Measurements from ENCODE around the gene R3HDM4. TPM values are rescaled to one million over a fixed set of nuclear protein-coding genes. Genes with fewer than 3 reads are reported as not detected.

The R3HDM4 gene
- total and polyA plus RNA-seq, 4 donors: 20.9 to 72.2 (median 47.6) TPM

DNA sequence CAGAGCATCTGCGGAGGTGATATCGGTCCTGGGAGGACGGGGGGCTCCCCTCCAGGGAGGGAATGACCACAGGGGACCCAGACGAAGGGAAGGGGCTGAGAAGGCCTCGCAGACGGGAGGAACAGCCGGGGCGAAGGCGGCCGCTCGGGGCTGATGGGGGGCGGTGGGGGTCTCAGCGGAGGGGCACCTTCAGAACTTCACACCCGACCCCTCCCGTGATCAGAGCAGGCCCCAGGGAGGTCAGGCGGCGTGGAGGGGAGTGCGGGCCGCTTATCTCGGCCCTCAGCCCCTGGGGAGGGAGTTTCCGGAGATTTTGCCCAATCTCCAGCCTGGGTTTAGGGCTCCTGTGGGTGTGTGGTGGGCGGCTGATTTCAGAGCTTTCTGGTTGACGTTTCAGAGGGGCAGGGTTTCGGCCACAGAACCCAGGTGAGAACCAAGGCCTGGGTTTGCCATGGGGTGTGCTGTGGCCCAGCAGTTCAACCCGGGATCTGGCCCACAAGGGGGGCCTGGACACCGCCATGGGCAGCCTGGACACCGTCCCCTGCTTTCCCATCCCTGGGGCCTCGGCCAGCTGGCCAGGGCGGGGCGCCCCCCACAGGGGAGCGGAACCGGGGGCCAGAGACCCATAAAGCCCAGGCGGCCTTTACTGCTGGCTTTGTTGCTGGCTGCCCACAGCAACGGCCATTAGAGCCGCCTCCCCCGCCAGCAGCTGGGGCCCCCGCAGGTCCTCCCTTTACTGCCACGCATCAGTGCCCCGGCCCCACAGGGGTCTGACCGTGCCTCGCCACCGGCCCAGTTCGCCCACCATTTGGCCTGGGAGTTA is 41.9 kb upstream of the R3HDM4 start:
- H3K4me1 ChIP-seq (ENCODE audit: control insufficient read depth, insufficient read depth, low read length): peaks cover 56% of the 10 kb centered on the region
- H3K27ac ChIP-seq (ENCODE audit: low read depth, low read length): no peak overlapping the region
- no peaks in the 10 kb centered on the region for H3K27me3 ChIP-seq (ENCODE audit: control insufficient read depth, insufficient read depth, low read length)
- H3K36me3 ChIP-seq (ENCODE audit: control insufficient read depth, insufficient read depth, low read length): peaks cover 38% of the 10 kb centered on the region
- no peak overlapping the region for H3K4me3 ChIP-seq (ENCODE audit: low read depth, low read length)
- no peak for DNase-seq (ENCODE audit: low read depth in 4 of 6, low spot score in 6 of 6)
- WGBS (ENCODE audit: insufficient coverage): 57% methylated on average over 40 of the region's 43 CpGs
- H3K9me3 ChIP-seq (ENCODE audit: control insufficient read depth, insufficient read depth, low read length): no peaks in the 10 kb centered on the region

DNA sequence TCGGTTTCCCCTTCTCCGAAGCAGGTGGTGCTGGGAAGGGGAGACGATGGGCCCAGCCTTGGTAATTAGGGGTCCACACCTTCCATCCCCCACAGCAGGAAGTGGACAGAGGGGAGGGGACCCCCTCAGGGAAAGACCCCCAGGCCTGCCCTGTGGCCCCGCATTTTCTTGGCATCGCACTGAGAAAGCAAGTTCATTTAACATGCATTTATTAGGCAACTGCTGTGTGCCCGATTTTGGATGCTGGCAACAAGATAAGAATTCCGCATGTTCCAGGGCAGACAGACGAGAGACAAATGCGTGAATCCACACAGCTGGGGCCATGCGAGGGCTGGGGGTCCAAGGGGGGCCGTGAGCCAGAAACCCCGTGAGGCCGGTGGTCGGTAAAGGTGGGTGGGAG is 41.3 kb upstream of the R3HDM4 start:
- H3K36me3 ChIP-seq (ENCODE audit: control insufficient read depth, insufficient read depth, low read length): peaks cover 32% of the 10 kb centered on the region
- no peak for DNase-seq (ENCODE audit: low read depth in 4 of 6, low spot score in 6 of 6)
- H3K27ac ChIP-seq (ENCODE audit: low read depth, low read length): no peak overlapping the region
- 55% methylated on average over 11 of the region's 14 CpGs for WGBS (ENCODE audit: insufficient coverage)
- H3K27me3 ChIP-seq (ENCODE audit: control insufficient read depth, insufficient read depth, low read length): no peaks in the 10 kb centered on the region
- peaks cover 56% of the 10 kb centered on the region for H3K4me1 ChIP-seq (ENCODE audit: control insufficient read depth, insufficient read depth, low read length)
- H3K4me3 ChIP-seq (ENCODE audit: low read depth, low read length): no peak overlapping the region
- no peaks in the 10 kb centered on the region for H3K9me3 ChIP-seq (ENCODE audit: control insufficient read depth, insufficient read depth, low read length)

DNA sequence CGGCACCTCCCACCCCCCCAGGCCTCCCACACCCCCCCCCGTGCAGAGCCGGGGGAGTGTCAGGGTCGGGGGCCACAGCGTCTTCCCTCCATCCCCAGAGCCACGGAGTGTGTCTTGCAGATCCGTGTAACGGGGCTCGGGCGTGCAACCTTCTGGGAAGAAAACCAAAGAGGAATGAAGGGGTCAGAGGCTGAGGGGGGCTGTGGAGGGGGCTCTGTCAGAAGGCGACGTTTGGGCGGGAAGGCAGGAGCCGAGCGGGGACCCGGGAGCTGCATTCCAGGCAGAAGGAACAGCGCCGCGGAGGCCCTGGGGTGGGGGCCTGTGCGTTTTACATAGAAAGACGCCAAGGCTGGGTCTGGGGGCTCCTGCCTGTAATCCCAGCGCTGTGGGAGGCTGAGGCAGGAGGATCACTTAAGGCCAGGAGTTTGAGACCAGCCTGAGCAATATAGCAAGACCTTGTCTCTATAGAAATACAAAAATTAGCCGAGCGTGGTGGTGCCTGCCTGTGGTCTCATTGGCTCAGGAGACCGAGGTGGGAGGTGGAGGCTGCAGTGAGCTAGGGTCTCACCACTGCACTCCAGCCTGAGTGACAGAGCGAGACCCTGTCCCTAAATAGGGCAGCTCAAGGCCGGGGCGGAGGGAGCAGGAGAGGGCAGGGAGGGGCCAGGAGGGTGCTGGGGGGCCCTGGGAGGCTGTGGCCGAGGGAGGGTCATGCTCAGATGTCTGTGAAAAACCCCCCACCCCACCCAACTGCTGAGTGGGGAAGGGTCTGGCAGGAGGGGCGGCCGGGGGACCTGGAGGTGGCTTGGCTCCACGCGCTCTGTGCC is 40.6 kb upstream of the R3HDM4 start:
- WGBS (ENCODE audit: insufficient coverage): 46% methylated on average over 19 of the region's 33 CpGs
- Histone ChIP-seq H3K9me3 (ENCODE audit: control insufficient read depth, insufficient read depth, low read length) (no peaks in the 10 kb centered on the region), H3K4me3 (ENCODE audit: low read depth, low read length) (no peak overlapping the region), H3K27me3 (ENCODE audit: control insufficient read depth, insufficient read depth, low read length) (no peaks in the 10 kb centered on the region), H3K36me3 (ENCODE audit: control insufficient read depth, insufficient read depth, low read length) (peaks cover 31% of the 10 kb centered on the region), H3K27ac (ENCODE audit: low read depth, low read length) (no peak overlapping the region), H3K4me1 (ENCODE audit: control insufficient read depth, insufficient read depth, low read length) (peaks cover 56% of the 10 kb centered on the region)
- no peak for DNase-seq (ENCODE audit: low read depth in 4 of 6, low spot score in 6 of 6)

DNA sequence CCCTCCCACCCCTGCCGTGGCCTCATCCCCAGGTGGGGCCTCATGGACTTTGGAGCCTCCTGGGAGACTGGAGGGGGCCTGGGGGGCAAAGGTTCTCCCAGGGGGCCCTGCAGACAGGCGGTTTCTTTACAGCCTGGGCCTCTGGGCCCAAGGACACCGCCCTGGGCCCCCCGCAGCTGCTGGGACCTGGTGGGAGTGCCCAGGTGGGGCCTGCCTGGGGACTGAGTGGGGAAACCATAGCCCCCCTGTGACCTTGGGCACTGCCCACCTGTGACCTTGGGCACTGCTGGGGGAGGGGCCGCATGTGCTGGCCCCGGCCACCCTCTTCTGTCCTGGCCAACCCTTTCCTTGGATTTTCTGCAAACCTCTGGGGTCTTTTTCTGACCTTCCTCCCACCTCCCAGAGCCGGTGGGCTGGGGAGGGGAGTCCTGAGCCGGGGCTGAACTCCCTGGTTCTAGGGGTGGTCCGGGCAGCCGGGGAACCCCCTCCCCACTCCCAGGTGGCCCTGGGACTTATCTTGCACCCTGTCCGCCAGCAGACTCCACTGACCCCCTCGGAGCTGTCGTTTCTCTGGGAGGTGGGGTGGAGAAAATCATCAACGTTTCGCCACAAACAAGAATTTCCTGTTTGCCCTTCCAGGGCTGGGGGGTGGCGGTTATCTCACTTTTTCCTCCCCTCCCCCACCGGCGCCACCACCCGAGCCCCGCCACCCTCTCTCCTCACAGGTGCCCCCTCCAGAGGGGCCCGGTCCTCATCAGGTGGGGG is 39.8 kb upstream of the R3HDM4 start:
- 71% methylated on average over 3 of the region's 21 CpGs for WGBS (ENCODE audit: insufficient coverage)
- DNase-seq (ENCODE audit: low read depth in 4 of 6, low spot score in 6 of 6): no peak
- no peak overlapping the region for H3K4me3 ChIP-seq (ENCODE audit: low read depth, low read length)
- H3K27me3 ChIP-seq (ENCODE audit: control insufficient read depth, insufficient read depth, low read length): no peaks in the 10 kb centered on the region
- no peaks in the 10 kb centered on the region for H3K9me3 ChIP-seq (ENCODE audit: control insufficient read depth, insufficient read depth, low read length)
- peaks cover 56% of the 10 kb centered on the region for H3K4me1 ChIP-seq (ENCODE audit: control insufficient read depth, insufficient read depth, low read length)
- H3K27ac ChIP-seq (ENCODE audit: low read depth, low read length): no peak overlapping the region
- H3K36me3 ChIP-seq (ENCODE audit: control insufficient read depth, insufficient read depth, low read length): peaks cover 37% of the 10 kb centered on the region

DNA sequence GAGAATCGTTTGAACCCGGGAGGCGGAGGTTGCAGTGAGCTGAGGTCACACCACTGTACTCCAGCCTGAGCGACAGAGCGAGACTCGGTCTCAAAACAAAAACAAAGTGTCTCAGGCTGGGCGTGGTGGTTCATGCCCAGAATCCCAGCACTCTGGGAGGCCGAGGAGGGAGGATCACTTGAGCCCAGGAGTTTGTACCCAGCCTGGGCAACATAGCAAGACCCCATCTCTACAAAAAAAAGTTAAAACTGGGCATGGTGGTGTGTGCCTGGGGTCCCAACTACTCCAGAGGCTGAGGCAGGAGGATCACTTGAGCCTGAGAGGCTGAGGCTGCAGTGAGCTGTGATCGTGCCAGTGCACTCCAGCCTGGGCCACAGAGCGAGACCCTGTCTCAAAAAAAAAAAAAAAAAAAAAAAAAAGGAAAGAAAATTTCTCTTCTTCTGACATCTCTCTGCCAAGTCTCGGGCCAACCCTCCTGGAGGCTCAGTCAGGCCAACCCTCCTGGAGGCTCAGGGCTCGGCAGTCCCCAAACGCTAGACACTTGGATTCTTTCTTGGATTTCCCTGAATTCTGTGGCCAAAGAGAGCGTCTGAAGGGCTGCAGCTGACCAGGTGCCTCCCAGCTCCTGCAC is 39.1 kb upstream of the R3HDM4 start:
- H3K4me3 ChIP-seq (ENCODE audit: low read depth, low read length): no peak overlapping the region
- H3K36me3 ChIP-seq (ENCODE audit: control insufficient read depth, insufficient read depth, low read length): peaks cover 44% of the 10 kb centered on the region
- no peaks in the 10 kb centered on the region for H3K9me3 ChIP-seq (ENCODE audit: control insufficient read depth, insufficient read depth, low read length)
- no peak for DNase-seq (ENCODE audit: low read depth in 4 of 6, low spot score in 6 of 6)
- WGBS (ENCODE audit: insufficient coverage): 90% methylated on average over 10 of the region's 14 CpGs
- no peaks in the 10 kb centered on the region for H3K27me3 ChIP-seq (ENCODE audit: control insufficient read depth, insufficient read depth, low read length)
- peaks cover 53% of the 10 kb centered on the region for H3K4me1 ChIP-seq (ENCODE audit: control insufficient read depth, insufficient read depth, low read length)
- H3K27ac ChIP-seq (ENCODE audit: low read depth, low read length): no peak overlapping the region

DNA sequence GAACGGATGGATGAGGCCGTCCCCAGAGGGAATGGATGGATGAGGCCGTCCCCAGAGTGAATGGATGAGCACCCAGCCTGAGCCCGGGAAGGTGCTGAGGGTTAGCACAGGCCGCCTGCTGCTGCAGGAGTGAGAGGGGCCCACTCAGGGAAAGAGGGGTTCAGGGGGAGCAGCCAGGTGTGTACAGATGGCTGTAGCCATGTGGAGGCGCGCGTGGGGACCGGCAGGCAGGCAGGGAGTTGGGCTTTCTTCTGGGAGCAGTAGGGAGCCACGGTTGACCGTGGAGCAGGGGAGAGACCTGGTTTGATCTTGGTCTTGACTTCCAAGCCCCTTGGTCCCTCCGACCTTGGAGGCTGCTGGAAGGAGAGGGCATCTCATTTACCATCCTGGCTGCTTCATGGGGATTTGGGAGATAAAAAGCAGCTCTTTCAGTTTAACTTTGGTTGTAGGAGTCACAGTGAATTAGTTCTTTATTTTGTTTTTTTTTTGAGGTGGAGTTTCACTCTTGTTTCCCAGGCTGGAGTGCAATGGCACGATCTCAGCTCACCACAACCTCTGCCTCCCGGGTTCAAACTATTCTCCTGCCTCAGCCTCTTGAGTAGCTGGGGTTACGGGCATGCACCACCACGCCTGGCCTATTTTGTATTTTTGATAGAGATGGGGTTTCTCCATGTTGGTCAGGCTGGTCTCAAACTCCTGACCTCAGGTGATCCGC is 37.5 kb upstream of the R3HDM4 start:
- no peaks in the 10 kb centered on the region for H3K27me3 ChIP-seq (ENCODE audit: control insufficient read depth, insufficient read depth, low read length)
- no peak for DNase-seq (ENCODE audit: low read depth in 4 of 6, low spot score in 6 of 6)
- H3K4me1 ChIP-seq (ENCODE audit: control insufficient read depth, insufficient read depth, low read length): peaks cover 40% of the 10 kb centered on the region
- WGBS (ENCODE audit: insufficient coverage): 82% methylated on average over 14 of the region's 17 CpGs
- no peaks in the 10 kb centered on the region for H3K9me3 ChIP-seq (ENCODE audit: control insufficient read depth, insufficient read depth, low read length)
- no peak overlapping the region for H3K27ac ChIP-seq (ENCODE audit: low read depth, low read length)
- peaks cover 43% of the 10 kb centered on the region for H3K36me3 ChIP-seq (ENCODE audit: control insufficient read depth, insufficient read depth, low read length)
- no peak overlapping the region for H3K4me3 ChIP-seq (ENCODE audit: low read depth, low read length)

DNA sequence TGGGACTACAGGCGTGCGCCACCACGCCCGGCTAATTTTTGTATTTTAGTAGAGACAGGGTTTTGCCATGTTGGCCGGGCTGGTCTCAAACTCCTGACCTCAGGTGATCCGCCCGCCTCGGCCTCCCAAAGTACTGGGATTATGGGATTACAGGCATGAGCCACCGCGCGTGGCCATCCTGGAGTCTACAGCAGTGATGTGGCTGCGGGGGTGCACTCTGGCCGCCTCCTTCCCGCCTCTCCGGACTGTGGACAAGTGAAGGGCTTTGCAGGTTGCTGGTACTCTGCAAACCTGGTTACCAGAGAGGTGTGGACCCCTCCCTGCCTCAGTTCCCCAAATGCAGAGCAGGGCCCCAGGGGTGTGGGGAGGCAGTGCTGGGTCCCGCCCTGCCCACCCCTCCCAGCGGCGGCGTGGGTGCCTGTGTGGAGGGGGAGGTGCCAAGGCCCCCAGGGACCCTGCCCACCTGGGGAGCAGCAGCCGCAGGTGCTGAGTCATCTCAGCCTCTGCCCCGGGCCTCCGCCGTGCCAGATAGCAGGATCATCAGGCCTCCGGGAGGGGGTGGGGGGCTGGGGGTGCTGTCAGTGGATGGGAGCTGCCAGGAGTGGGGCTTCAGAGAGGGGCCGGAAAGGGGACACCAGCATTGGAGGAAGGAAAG is 36.0 kb upstream of the R3HDM4 start:
- no peak for DNase-seq (ENCODE audit: low read depth in 4 of 6, low spot score in 6 of 6)
- WGBS (ENCODE audit: insufficient coverage): 89% methylated on average over 18 of the region's 25 CpGs
- Histone ChIP-seq H3K27me3 (ENCODE audit: control insufficient read depth, insufficient read depth, low read length) (no peaks in the 10 kb centered on the region), H3K27ac (ENCODE audit: low read depth, low read length) (no peak overlapping the region), H3K36me3 (ENCODE audit: control insufficient read depth, insufficient read depth, low read length) (peaks cover 45% of the 10 kb centered on the region), H3K4me1 (ENCODE audit: control insufficient read depth, insufficient read depth, low read length) (peaks cover 43% of the 10 kb centered on the region), H3K9me3 (ENCODE audit: control insufficient read depth, insufficient read depth, low read length) (no peaks in the 10 kb centered on the region), H3K4me3 (ENCODE audit: low read depth, low read length) (no peak overlapping the region)

DNA sequence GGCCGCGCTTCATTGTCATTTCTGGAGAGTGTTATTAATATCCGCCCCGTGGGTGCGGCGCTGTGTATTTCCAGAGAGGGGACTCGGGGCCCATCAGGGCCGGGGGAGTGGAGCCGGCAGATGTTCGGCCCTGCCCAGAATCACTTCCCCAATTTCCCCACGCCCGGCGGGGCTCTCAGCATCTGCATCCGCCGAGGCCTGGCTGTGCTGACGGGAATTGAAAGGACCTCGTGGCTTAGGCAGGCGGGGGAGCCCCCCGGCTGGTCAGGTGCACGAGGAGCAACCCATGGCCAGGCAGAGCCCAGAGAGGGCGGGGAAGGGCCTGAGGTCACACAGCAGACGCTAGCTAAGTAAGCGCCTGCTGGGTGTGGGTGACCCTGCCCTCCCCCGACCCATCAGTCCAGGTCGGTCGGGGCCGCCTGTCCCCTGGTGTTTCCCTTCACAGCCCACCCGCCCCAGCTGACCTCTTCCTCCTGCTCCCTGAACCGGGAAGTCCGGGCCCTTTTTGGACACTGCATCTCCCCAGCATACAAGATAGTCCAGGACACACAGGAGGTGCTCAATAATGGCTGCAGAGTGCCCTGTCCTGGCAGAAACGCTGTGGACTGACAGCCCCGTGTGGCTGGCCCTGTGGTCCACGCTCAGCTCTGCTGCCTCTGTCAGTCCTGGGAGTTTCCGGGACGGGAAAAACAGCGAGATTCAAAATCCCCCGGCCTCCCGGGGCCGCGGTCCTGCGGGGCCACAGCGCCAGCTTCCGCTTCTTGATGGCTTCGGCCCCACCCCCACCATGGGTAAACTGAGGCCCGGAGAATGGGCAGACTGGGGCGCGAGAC is 34.9 kb upstream of the R3HDM4 start:
- H3K4me3 ChIP-seq (ENCODE audit: low read depth, low read length): no peak overlapping the region
- no peak for DNase-seq (ENCODE audit: low read depth in 4 of 6, low spot score in 6 of 6)

More for the DNA sequence above, 34.9 kb upstream of the R3HDM4 start:
- Histone ChIP-seq H3K27me3 (ENCODE audit: control insufficient read depth, insufficient read depth, low read length) (no peaks in the 10 kb centered on the region), H3K27ac (ENCODE audit: low read depth, low read length) (no peak overlapping the region), H3K4me1 (ENCODE audit: control insufficient read depth, insufficient read depth, low read length) (peaks cover 33% of the 10 kb centered on the region), H3K36me3 (ENCODE audit: control insufficient read depth, insufficient read depth, low read length) (peaks cover 51% of the 10 kb centered on the region), H3K9me3 (ENCODE audit: control insufficient read depth, insufficient read depth, low read length) (no peaks in the 10 kb centered on the region)
- 84% methylated on average over 38 of the region's 47 CpGs for WGBS (ENCODE audit: insufficient coverage)

Measured in spinal cord (tissue), 10 donors.